A204.1 (cell line): ENCODE data around the gene LRRC45.
"Not testable (repeated sequence)": the region's sequence is repeated elsewhere in the genome, so short reads cannot be mapped to it uniquely, and the experiment has no call there.

Experiments used
- FAIRE-seq: peaks from 2 replicates; lab custom pipeline; 2012; peaks lifted over from hg19 to GRCh38; lab: Jason Lieb, UNC

The LRRC45 gene

GRCh38 chr17:82022981-82023446 lies at the start of gene LRRC45:
LRRC45 (plus strand) TSS chr17:82023305; CDS start chr17:82023644, 339 bp downstream.
- peak; percentile 99 for FAIRE-seq

GRCh38 chr17:81973432-81973831 lies 49.7 kb upstream of the LRRC45 start:
- no peak for FAIRE-seq

GRCh38 chr17:81976332-81977210 lies 46.5 kb upstream of the LRRC45 start:
- no peak for FAIRE-seq

- no peak for FAIRE-seq
These were observed 45.8 kb upstream of the LRRC45 start, which contains the start of gene ASPSCR1 for GRCh38 chr17:81977211-81977808. ASPSCR1 (plus strand) TSS chr17:81977629; CDS start chr17:81977647, 18 bp downstream.

GRCh38 chr17:81978524-81979298 lies 44.4 kb upstream of the LRRC45 start:
- FAIRE-seq = no peak

GRCh38 chr17:81980122-81980521 lies 43.0 kb upstream of the LRRC45 start:
- no peak for FAIRE-seq

- FAIRE-seq = no peak
These were observed 42.3 kb upstream of the LRRC45 start for GRCh38 chr17:81980707-81981343.

GRCh38 chr17:81981511-81981910 lies 41.6 kb upstream of the LRRC45 start:
- not testable (repeated sequence) for FAIRE-seq

- FAIRE-seq = no peak
These were observed 40.0 kb upstream of the LRRC45 start for GRCh38 chr17:81983011-81983638.

GRCh38 chr17:81983639-81984373 lies 39.3 kb upstream of the LRRC45 start:
- no peak for FAIRE-seq

- no peak for FAIRE-seq
These were observed 38.2 kb upstream of the LRRC45 start for GRCh38 chr17:81984773-81985410.

- FAIRE-seq = no peak
These were observed 36.5 kb upstream of the LRRC45 start for GRCh38 chr17:81986606-81987005.

GRCh38 chr17:81987161-81987770 lies 35.8 kb upstream of the LRRC45 start:
- FAIRE-seq = no peak

GRCh38 chr17:81990836-81991683 lies 32.0 kb upstream of the LRRC45 start:
- no peak for FAIRE-seq

GRCh38 chr17:81991684-81992305 lies 31.3 kb upstream of the LRRC45 start:
- no peak for FAIRE-seq

- no peak for FAIRE-seq
These were observed 30.6 kb upstream of the LRRC45 start for GRCh38 chr17:81992306-81993102.

GRCh38 chr17:81993729-81994592 lies 29.1 kb upstream of the LRRC45 start:
- no peak for FAIRE-seq
